GM18520 (cell line): ENCODE results near the gene IL4I1.
A peak's percentile ranks its signal among the peaks of the same experiment; 100 is the strongest.

Experiments
- ATAC-seq: cut with Tn5 transposase; IDR thresholded peaks from one replicate; pipeline ENCODE4 v1.9.1; 2021; ENCODE audit not compliant: unreplicated experiment

Gene IL4I1

DNA sequence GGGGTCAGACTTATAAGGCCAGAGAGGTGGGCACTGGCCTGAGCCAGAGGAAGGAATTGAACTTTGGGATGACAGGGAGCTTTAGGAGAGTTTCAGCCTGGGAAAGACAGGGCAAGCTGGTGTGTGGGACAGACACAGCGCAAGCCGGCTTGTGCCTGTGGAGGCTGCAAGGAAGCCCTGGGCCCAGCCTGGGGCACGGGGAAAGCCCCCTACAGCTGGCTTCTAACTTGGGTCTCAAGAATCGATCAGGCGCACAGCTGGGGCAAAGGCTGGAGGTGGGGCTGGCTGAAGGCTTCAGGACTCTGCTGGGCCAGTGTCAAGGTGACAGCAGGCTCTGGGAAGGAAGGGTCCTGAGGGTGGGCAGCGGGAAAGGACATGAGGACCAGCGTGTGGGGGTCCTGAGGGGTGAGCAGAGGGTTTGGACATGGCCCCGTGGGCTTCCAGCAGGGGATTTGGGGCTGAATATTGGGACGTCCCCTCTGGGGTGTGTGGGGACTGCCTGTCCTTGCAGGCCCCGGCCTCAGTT is 42.8 kb downstream of the IL4I1 start:
- ATAC-seq, result no peak

GRCh38 chr19:49852631-49853126 is 44.0 kb downstream of the IL4I1 start:
- ATAC-seq, result no peak

GRCh38 chr19:49851456-49852259 is 45.0 kb downstream of the IL4I1 start:
- ATAC-seq, result no peak

- ATAC-seq, result peak; percentile 65
Measured at GRCh38 chr19:49850487-49851342, 46.0 kb downstream of the IL4I1 start, which contains the start of gene PTOV1. PTOV1 (plus strand) TSS chr19:49851159.

- no peak for ATAC-seq
Measured at GRCh38 chr19:49850221-49850486, 46.5 kb downstream of the IL4I1 start.

DNA sequence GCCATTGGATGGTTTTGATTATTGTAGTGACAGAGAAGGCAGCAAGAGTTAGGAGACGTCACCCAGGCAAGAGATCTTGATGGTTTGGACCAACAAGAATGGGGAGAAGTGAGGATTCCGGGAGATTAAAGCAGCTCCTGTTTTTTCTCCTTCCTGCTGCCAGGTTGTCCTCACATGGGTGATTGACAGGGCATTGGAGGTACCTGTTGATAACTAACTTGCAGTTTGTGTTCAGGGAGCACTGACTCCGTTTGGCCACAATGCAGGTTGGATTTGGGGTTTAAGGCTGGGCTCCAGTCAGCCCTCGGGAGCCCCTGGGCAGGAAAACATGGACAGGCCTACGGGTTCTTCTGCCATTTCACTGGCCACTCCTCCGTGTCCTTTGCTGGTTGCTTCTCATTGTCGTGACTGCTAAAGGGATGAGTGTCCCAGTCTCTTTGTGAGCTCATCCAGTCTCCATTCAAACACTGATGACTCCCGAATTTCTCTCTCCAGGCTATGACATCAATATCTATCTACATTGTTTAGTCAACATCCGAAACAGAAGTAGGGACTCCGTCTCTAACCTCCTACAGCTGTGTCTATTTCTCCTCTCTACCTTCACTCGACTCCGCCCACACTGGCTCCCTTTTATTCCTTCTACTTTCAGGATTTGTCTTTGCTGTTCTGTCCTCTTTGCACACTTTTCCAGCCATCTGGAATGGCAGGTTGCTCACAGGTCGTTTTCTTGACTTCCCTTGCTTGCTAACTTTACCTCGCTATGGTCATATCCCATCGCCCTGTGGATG is 47.1 kb downstream of the IL4I1 start:
- ATAC-seq, result no peak

DNA sequence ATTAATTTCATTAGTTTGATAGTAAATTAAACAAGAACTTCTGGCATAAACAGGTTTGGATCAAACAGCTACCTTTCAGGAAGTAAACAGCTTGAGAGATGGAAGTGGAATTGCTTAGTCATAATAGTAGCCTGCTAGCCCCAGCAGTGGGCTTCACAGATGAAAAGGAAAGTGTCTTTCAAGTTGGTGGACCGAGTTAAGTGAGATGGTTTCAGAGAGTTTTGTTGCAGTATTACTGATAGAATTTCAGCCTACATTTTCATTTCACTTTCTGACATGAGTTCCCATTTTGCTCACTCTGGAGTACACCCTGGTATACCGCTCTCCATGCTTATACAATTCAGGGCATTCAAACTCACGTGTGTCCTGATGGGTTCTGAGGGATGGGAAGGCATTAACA is 47.7 kb downstream of the IL4I1 start:
- ATAC-seq, result no peak

- no peak for ATAC-seq
Measured at GRCh38 chr19:49847731-49848696, 48.7 kb downstream of the IL4I1 start.

- no peak for ATAC-seq
Measured at GRCh38 chr19:49846408-49846807, 50.3 kb downstream of the IL4I1 start.

- no peak for ATAC-seq
Measured at GRCh38 chr19:49845414-49845813, 51.3 kb downstream of the IL4I1 start.

GRCh38 chr19:49844138-49845095 is 52.3 kb downstream of the IL4I1 start:
- ATAC-seq, result no peak

DNA sequence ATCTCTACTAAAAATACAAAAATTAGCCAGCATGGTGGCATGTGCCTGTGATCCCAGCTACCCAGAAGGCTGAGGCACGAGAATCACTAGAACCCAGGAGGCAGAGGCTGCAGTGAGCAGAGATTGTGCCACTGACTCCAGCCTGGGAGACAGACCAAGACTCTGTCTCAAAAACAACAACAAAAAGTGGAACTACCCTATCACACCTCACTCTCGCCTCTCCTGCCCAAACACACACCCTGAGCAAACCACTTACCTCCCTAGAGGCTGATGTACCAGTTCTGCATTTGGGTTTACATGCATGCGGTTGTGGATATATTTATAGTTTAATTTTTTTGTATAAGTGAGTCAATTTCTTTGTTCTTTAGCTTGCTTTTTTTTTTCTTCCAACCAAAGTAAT is 53.4 kb downstream of the IL4I1 start:
- peak; percentile 52 for ATAC-seq

DNA sequence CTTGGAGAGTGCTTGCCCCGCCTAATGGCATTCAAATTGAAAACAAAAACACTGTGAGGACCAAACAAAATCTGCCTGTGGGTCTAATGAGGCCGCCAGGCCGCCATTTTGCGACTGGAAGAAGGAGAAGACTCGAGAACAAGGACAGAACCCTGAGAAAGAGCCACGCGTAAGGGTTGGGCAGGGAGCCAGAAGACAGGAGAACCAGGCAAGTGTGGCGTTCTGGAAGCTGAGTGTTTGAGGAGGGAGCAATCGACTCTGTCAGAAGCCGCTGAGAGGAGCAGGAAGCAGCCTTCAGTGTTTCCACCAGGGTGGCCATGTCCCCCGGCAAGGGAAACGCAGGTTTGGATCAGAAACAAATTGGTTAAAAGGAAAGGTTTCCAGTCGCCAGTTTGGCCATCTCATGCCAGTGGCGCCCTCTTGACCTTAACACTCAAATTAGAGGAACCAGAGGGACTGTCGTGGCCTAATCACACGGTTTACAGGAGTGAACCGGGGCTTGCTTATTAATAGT is 55.9 kb downstream of the IL4I1 start:
- no peak for ATAC-seq

- ATAC-seq, result no peak
Measured at GRCh38 chr19:49840321-49840720, 56.4 kb downstream of the IL4I1 start.

GRCh38 chr19:49839713-49840112 is 57.0 kb downstream of the IL4I1 start:
- ATAC-seq, result no peak
